Activated CD4-positive, alpha-beta T cell treated with anti-CD3 and anti-CD28 coated beads, Interleukin-2, amount 10 ng/mL, durations not matched to agents 24 days and 14 days (primary cell): ENCODE measurements around the gene FABP3. TPM values are rescaled to one million over a fixed set of nuclear protein-coding genes. Genes with fewer than 3 reads are reported as not detected.

Experiments
- DNase-seq: peaks from one replicate; pipeline ENCODE4 v3.0.0; 2022
- H3K27ac Mint-ChIP-seq: one replicate; pipeline ENCODE4 v1.8.0; 2022; ENCODE audit warnings: mild to moderate bottlenecking, mixed read lengths
- H3K27me3 Mint-ChIP-seq: one replicate; pipeline ENCODE4 v1.8.0; 2022; ENCODE audit warnings: mixed read lengths
- H3K36me3 Mint-ChIP-seq: one replicate; pipeline ENCODE4 v1.8.0; 2022; ENCODE audit warnings: low read depth, mild to moderate bottlenecking, mixed read lengths
- H3K4me1 Mint-ChIP-seq: one replicate; pipeline ENCODE4 v1.8.0; 2021; ENCODE audit warnings: mixed read lengths
- H3K4me3 Mint-ChIP-seq: one replicate; pipeline ENCODE4 v1.8.0; 2022; ENCODE audit warnings: mild to moderate bottlenecking, moderate library complexity, mixed read lengths
- H3K9me3 Mint-ChIP-seq: one replicate; pipeline ENCODE4 v1.8.0; 2021; ENCODE audit warnings: mixed read lengths
- intact Hi-C: fragments of 100-400 bp; cut with micrococcal nuclease; formaldehyde crosslinking; loops from one replicate; pipeline ENCODE4 v1.15.1; 2023
- total RNA-seq: library from RNA; stranded (reverse); gene quantifications from 2 replicates; pipeline ENCODE4 v1.2.3, GENCODE V29; 2022

FABP3 gene
- total RNA-seq = not detected in 2 replicates

DNA sequence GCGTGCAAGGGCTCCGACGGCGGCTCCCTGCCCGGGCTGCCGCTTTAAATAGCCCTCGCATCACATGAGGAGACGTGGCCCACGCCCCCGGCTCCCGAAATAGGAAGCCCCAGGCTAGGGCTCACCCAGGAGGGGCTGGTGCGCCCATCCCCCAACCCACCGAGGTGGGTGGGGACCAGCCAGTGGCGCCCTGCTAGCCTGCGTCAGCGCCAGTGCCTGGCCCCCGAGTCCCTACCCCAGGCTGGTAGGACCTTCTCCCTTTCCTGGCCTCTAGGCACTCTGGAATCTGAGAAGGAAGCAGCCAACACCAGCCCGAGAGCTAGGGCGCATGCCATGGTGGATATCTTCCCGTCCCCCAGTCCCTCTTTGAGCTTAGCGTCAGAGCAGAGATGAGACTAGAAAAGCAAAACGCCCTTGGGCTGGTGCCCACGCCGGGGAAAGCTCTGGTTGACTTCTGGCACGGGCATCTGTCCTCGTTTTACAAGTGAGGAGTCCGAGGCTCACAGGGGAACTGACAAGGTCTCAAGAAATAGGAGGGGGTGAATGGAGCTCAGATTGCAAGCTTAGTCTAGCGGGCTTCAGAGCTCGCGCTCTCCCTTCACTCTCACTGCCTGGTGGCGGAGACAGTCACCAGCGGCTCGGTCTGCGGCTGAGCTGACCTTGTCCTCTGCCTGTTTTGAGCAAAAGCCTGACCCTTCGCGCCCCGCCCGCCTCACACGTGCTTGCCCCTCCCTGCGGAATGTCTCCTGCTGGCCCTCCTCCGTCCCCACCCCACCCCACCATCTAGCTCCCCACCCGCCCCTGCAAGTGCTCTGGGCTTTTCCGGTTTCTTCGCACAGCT lies at the start of gene FABP3:
Gene FABP3 (minus strand): TSS at position 21 of the 841 bp plus-strand sequence. CDS start 62 bp downstream, outside the sequence.
- Mint-ChIP-seq H3K4me1 (peaks cover 11% of the 10 kb centered on the region), H3K27me3 (peaks cover 9% of the 10 kb centered on the region), H3K9me3 (no peaks in the 10 kb centered on the region), H3K4me3 (peak within 1 kb of the TSS; percentile 79), H3K27ac (peak within 1 kb of the TSS; percentile 59), H3K36me3 (no peaks in the 10 kb centered on the region)
- intact Hi-C loops = no loop called here
- DNase-seq = peak; percentile 64

DNA sequence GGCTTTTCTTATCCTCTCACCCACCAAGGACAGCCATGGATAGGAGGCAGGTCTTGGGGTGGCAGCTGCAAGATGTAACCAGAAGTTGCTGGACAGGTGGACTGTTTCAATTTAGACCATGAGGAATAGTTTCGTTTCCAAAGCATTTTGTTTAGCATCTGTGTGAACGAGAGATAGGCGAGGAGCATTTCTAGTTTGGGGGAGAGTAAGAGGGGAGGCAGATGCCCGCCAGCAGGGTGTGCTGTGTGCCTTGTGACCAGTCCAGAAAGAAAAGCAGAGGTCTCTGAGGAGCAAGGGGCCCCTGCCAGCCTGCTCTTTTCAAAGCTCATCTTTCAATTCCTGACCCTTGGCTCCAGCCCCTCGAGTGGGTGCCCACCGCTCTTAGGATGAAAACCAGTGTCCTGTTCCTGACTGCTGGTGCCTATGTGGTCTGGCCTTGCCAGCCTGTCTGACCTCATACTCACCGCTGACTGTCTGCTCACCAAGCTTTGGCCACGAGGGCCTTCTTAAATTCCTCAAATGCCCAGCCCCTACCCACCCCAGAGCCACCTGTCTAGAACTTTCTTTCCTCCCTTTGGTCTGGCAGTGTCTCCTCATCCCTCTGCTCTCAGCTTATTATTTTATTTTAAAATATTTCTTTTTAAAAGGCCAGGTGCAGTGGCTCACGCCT lies 48.6 kb upstream of the FABP3 start:
- Mint-ChIP-seq H3K27ac (no peak overlapping the region), H3K4me3 (no peak overlapping the region), H3K27me3 (peaks cover 25% of the 10 kb centered on the region), H3K4me1 (no peaks in the 10 kb centered on the region), H3K9me3 (no peaks in the 10 kb centered on the region), H3K36me3 (no peaks in the 10 kb centered on the region)
- no peak for DNase-seq
- intact Hi-C loops = loop anchor here (1.0 to 10.0 kb wide), 3 partner anchors 27 to 239 kb away; no protein-coding TSS in a partner anchor

GRCh38 chr1:31420716-31421115 lies 47.8 kb upstream of the FABP3 start:
- no peaks in the 10 kb centered on the region for H3K9me3 Mint-ChIP-seq
- H3K4me3 Mint-ChIP-seq = no peak overlapping the region
- peaks cover 28% of the 10 kb centered on the region for H3K27me3 Mint-ChIP-seq
- DNase-seq = no peak
- intact Hi-C loops = loop anchor here (10.0 kb wide), 1 partner anchor 124 kb away; no protein-coding TSS in a partner anchor
- H3K27ac Mint-ChIP-seq = no peak overlapping the region
- H3K4me1 Mint-ChIP-seq = no peaks in the 10 kb centered on the region
- no peaks in the 10 kb centered on the region for H3K36me3 Mint-ChIP-seq

GRCh38 chr1:31418626-31419323 lies 45.9 kb upstream of the FABP3 start:
- no peak for DNase-seq
- Mint-ChIP-seq H3K4me1 (peaks cover 2% of the 10 kb centered on the region), H3K36me3 (no peaks in the 10 kb centered on the region), H3K9me3 (no peaks in the 10 kb centered on the region), H3K27me3 (peaks cover 41% of the 10 kb centered on the region), H3K4me3 (no peak overlapping the region), H3K27ac (no peak overlapping the region)
- intact Hi-C loops = no loop called here

GRCh38 chr1:31417148-31417547 lies 44.3 kb upstream of the FABP3 start:
- Mint-ChIP-seq H3K4me3 (no peak overlapping the region), H3K9me3 (no peaks in the 10 kb centered on the region), H3K4me1 (peaks cover 4% of the 10 kb centered on the region), H3K27me3 (peaks cover 38% of the 10 kb centered on the region), H3K36me3 (no peaks in the 10 kb centered on the region), H3K27ac (no peak overlapping the region)
- intact Hi-C loops = no loop called here
- DNase-seq = no peak

DNA sequence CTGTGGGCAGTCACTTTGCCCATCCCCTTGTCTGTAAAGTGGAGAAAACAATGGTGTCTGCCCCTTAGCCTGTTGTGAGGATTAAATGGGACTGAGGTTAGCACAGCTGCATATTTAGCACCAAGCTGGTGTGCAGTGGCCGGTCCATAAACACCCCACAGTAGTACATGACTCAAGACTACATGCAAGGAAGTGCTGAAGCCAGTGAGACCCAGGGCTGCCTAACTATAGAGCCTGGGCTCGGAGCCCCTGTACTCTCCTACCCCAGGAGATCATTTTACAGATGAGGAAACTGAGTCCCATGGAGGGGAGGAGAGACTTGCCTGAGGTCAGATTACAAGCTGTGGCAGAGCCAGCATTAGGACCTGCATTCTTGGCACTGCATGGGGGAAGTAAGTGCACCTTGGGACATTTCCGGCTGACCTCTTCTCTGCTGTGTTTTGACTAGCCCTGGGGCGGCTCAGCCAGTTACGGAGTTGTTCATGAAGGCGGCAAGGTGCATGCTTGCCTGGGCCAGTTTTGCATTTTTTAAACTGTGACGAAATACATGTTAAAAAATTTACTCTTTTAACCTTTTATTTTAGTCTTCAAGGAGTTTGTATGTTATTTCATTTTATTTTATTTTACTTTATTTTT lies 43.3 kb upstream of the FABP3 start:
- Mint-ChIP-seq H3K36me3 (no peaks in the 10 kb centered on the region), H3K4me1 (peaks cover 4% of the 10 kb centered on the region), H3K27ac (no peak overlapping the region), H3K27me3 (peaks cover 46% of the 10 kb centered on the region), H3K4me3 (no peak overlapping the region), H3K9me3 (no peaks in the 10 kb centered on the region)
- intact Hi-C loops = no loop called here
- DNase-seq = no peak

DNA sequence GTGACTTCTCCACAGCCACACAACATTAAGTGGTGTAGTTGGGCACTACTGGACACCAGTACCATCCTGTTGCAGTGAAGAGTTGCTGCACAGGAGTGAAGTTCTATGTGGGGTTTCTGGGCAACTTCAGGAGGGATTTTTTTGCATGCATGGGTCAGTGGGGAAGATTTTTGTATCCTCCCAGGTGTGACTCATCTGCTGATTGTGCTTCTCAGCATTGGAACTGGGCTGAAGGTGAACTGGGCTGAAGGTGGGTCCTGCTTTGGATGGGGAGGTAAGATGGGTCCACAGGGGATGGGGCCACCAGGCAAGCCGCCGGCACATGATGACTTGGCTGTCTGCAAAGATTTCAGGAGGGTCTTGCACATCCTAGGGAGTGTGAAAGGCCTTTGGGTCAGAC lies 42.8 kb upstream of the FABP3 start:
- Mint-ChIP-seq H3K27ac (no peak overlapping the region), H3K27me3 (peaks cover 50% of the 10 kb centered on the region), H3K4me3 (no peak overlapping the region), H3K9me3 (no peaks in the 10 kb centered on the region), H3K4me1 (peaks cover 4% of the 10 kb centered on the region), H3K36me3 (no peaks in the 10 kb centered on the region)
- DNase-seq = no peak
- intact Hi-C loops = no loop called here

- H3K27ac Mint-ChIP-seq = no peak overlapping the region
- intact Hi-C loops = no loop called here
- DNase-seq = no peak
- H3K4me3 Mint-ChIP-seq = no peak overlapping the region
- H3K27me3 Mint-ChIP-seq = peaks cover 54% of the 10 kb centered on the region
- no peaks in the 10 kb centered on the region for H3K9me3 Mint-ChIP-seq
- peaks cover 4% of the 10 kb centered on the region for H3K4me1 Mint-ChIP-seq
- no peaks in the 10 kb centered on the region for H3K36me3 Mint-ChIP-seq
These were observed 42.1 kb upstream of the FABP3 start for GRCh38 chr1:31414980-31415370.

DNA sequence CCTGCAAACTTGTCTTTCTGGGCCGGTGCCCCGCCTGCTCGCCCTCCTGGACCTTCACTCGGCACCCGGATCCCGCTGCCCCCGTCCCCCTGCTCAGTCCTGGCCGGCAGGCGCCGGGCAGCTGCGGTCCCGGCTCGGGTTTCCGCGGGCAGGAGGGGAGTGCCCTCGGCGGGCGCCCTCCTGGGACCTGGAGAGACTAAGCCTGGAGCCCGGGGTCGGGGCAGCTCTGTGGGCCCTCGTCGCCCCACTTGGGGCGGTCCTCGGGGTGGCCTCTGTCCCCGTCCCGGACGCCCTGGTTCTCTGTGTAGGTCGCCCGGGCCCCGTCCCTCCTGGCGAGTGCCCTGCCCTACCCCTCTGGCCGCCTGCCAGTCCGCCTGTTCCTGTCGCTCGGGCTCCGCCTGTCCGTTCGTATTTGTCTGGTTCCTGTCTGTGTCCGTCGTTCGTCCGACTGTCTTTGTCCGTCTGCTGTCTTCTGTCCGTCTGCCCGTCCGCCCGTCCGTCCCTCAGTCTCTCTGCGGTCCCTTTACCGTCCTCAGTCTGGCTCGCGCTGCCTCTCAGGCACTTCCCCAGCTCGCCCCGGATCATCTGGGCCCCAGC lies 40.6 kb upstream of the FABP3 start:
- Mint-ChIP-seq H3K9me3 (no peaks in the 10 kb centered on the region), H3K4me3 (peak overlapping the region; percentile 90), H3K27ac (peak overlapping the region; percentile 67), H3K27me3 (peaks cover 63% of the 10 kb centered on the region), H3K36me3 (no peaks in the 10 kb centered on the region), H3K4me1 (peaks cover 4% of the 10 kb centered on the region)
- intact Hi-C loops = no loop called here
- DNase-seq = peak; percentile 70

- Mint-ChIP-seq H3K36me3 (no peaks in the 10 kb centered on the region), H3K9me3 (no peaks in the 10 kb centered on the region), H3K27ac (peak within 1 kb of the TSS; percentile 67), H3K27me3 (peaks cover 63% of the 10 kb centered on the region), H3K4me1 (peaks cover 4% of the 10 kb centered on the region), H3K4me3 (peak within 1 kb of the TSS; percentile 90)
- DNase-seq = peak; percentile 68
- intact Hi-C loops = no loop called here
These were observed 40.0 kb upstream of the FABP3 start, which contains the start of gene SERINC2 for GRCh38 chr1:31412732-31413404. SERINC2 (plus strand) TSS chr1:31413213; CDS start chr1:31413266, 53 bp downstream.

GRCh38 chr1:31412205-31412604 lies 39.3 kb upstream of the FABP3 start:
- intact Hi-C loops = no loop called here
- H3K4me3 Mint-ChIP-seq = peak overlapping the region; percentile 70

DNA sequence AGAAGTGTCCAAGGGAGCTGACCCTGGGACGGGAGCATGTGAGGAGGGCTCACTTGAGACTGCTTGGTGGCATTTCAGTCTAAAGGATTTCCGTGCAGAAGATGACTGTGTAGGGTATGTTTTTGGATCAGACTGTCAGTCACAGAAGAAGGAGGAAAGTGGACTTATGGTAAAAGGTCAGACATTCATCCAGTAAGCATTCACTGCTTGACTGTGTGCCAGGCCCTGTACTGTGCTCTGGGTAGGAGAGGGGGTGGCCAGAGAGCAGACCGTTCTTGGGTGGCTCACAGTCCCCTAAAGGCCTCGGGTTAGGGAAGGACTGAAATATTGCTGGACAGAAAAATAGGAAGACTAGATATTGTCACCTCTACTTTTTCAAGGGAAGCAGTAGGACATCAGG lies 38.0 kb upstream of the FABP3 start:
- Mint-ChIP-seq H3K27ac (no peak overlapping the region), H3K4me1 (peaks cover 4% of the 10 kb centered on the region), H3K27me3 (peaks cover 56% of the 10 kb centered on the region), H3K4me3 (no peak overlapping the region), H3K9me3 (no peaks in the 10 kb centered on the region), H3K36me3 (no peaks in the 10 kb centered on the region)
- no peak for DNase-seq
- intact Hi-C loops = no loop called here

More at GRCh38 chr1:31412205-31412604, 39.3 kb upstream of the FABP3 start:
- H3K9me3 Mint-ChIP-seq = no peaks in the 10 kb centered on the region
- DNase-seq = no peak
- H3K36me3 Mint-ChIP-seq = no peaks in the 10 kb centered on the region
- peaks cover 4% of the 10 kb centered on the region for H3K4me1 Mint-ChIP-seq
- H3K27me3 Mint-ChIP-seq = peaks cover 60% of the 10 kb centered on the region
- H3K27ac Mint-ChIP-seq = no peak overlapping the region
